Esophagus muscularis mucosa (tissue), 4 donors: Measurements from ENCODE around the gene SLC12A8.

Experiments used
- CTCF ChIP-seq, 3 experiments: fragments of 200-600 bp in 2 of 3; fragments of 450-650 bp in 1 of 3; sonication (generic) in 2 of 3; IDR thresholded peaks; one replicate each; pipeline ENCODE4 v1.5.1; 2017 to 2019; ENCODE audit warnings: antibody characterized with exemption in 3 of 3, mild to moderate bottlenecking in 2 of 3, moderate library complexity in 1 of 3
- EP300 ChIP-seq: sonication (generic); formaldehyde crosslinking; IDR thresholded peaks from one replicate; pipeline ENCODE4 v1.6.1; 2017; ENCODE audit warnings: antibody characterized with exemption
- POLR2A ChIP-seq: fragments of 450-650 bp; IDR thresholded peaks from one replicate; pipeline ENCODE4 v1.6.1; 2017; ENCODE audit warnings: antibody characterized with exemption, moderate library complexity, mild to moderate bottlenecking, low read depth
- POLR2AphosphoS5 ChIP-seq, 2 donors: sonication (generic); formaldehyde crosslinking; IDR thresholded peaks; one replicate each; pipeline ENCODE4 v1.6.1; 2017; ENCODE audit warnings: antibody characterized with exemption in 2 of 2

GRCh38 chr3:125061646-125062045, 150.9 kb downstream of the SLC12A8 start:
- TF ChIP-seq CTCF (IDR thresholded peaks at IDR 0.05) (no peak), EP300 (no peak), POLR2A (no peak), POLR2AphosphoS5 (IDR thresholded peaks at IDR 0.05) (no peak)
